Left ventricle myocardium inferior (tissue), 1 donor: Measurements from ENCODE around the gene RGS19. TPM values are rescaled to one million over a fixed set of nuclear protein-coding genes. Genes with fewer than 3 reads are reported as not detected.

Source experiments
- DNase-seq: peaks from one replicate; pipeline ENCODE4 v3.0.0-alpha.2; 2020
- H3K27ac ChIP-seq: fragments of 200-600 bp; replicated peaks from 2 replicates; pipeline ENCODE4 v1.8.0; 2021
- H3K27me3 ChIP-seq: fragments of 200-600 bp; 2 replicates; pipeline ENCODE4 v1.8.0; 2021; ENCODE audit warnings: low read depth
- H3K36me3 ChIP-seq: fragments of 200-600 bp; 2 replicates; pipeline ENCODE4 v1.8.0; 2021
- H3K4me1 ChIP-seq: fragments of 200-600 bp; 2 replicates; pipeline ENCODE4 v1.8.0; 2021
- H3K4me3 ChIP-seq: fragments of 200-600 bp; 2 replicates; pipeline ENCODE4 v1.8.0; 2021; ENCODE audit warnings: mild to moderate bottlenecking, moderate library complexity
- H3K9me3 ChIP-seq: fragments of 200-600 bp; replicated peaks from 2 replicates; pipeline ENCODE4 v1.8.0; 2021
- intact Hi-C: fragments of 100-400 bp; cut with micrococcal nuclease; formaldehyde crosslinking; loops from one replicate; pipeline ENCODE4 v1.11.0; 2022
- total RNA-seq: library from RNA; stranded (reverse); fragmentation: NEBNext Ultra II Directional; extraction: Animal tissue kit (Norgen Biotek cat#: 25700); gene quantifications from one replicate; pipeline ENCODE4 v1.2.1, GENCODE V29; 2021
- TF ChIP-seq, protein P1 (sequence below): fragments of 200-600 bp; IDR thresholded peaks from 2 replicates; pipeline ENCODE4 v1.8.0; 2021; ENCODE audit warnings: antibody characterized with exemption, mild to moderate bottlenecking, borderline replicate concordance
- donor health status: DM: no; HTN: yes; CAD: no; lungs with severe emphysema.

Gene RGS19
- total RNA-seq, 1 donor from 2014 or later = 6.1 TPM

DNA sequence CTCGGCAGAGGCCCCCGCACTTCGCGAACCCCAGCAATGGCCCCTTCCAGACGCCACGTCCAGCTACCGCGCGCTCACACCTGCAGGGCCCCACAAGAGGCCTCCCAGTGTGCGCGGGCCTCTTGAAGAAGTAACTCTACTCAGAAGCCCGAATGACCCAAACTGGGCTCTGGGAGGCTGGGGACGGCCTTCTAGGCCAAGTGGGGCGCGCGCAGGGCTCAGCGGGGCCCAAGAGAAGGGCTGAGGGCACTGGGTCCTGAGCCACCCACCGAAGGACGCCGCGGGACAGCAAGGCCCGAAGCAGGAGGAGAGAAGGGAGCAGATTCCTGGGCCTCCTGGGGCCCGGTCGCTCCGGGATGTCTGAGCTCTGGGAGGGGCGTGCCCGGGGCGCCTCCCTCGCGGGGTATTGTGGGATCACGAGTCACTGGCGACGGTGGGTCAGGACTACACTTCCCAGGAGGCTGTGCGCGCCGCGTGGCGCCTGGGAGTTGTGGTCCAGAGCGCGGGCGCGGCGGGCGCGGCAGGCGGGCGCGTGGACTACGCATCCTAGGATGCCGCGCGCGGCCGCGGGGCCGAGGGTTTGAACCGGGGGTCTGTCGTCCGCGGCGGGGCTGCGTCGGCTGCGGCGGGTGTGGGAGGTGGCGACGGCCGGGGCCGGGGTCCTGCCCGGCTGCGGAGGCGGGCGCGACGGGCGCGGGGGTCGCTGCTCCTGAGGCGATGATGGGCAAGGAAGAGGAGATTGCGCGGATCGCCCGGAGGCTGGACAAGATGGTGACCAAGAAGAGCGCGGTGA lies 16.5 kb downstream of the RGS19 start, which contains the start of gene TCEA2:
Gene TCEA2, plus strand, starts transcription at position 603 of the 793 bp plus-strand sequence. Its CDS starts 115 bp downstream, at position 718.
- Histone ChIP-seq H3K4me3 (peak within 1 kb of the TSS; percentile 98), H3K4me1 (peaks cover 39% of the 10 kb centered on the region), H3K27ac (peak within 1 kb of the TSS; percentile 91), H3K36me3 (no peaks in the 10 kb centered on the region), H3K9me3 (no peaks in the 10 kb centered on the region), H3K27me3 (no peaks in the 10 kb centered on the region)
- intact Hi-C loops = no loop called here
- TF ChIP-seq, protein P1, sequence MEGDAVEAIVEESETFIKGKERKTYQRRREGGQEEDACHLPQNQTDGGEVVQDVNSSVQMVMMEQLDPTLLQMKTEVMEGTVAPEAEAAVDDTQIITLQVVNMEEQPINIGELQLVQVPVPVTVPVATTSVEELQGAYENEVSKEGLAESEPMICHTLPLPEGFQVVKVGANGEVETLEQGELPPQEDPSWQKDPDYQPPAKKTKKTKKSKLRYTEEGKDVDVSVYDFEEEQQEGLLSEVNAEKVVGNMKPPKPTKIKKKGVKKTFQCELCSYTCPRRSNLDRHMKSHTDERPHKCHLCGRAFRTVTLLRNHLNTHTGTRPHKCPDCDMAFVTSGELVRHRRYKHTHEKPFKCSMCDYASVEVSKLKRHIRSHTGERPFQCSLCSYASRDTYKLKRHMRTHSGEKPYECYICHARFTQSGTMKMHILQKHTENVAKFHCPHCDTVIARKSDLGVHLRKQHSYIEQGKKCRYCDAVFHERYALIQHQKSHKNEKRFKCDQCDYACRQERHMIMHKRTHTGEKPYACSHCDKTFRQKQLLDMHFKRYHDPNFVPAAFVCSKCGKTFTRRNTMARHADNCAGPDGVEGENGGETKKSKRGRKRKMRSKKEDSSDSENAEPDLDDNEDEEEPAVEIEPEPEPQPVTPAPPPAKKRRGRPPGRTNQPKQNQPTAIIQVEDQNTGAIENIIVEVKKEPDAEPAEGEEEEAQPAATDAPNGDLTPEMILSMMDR = no peak
- peak; percentile 98 for DNase-seq

DNA sequence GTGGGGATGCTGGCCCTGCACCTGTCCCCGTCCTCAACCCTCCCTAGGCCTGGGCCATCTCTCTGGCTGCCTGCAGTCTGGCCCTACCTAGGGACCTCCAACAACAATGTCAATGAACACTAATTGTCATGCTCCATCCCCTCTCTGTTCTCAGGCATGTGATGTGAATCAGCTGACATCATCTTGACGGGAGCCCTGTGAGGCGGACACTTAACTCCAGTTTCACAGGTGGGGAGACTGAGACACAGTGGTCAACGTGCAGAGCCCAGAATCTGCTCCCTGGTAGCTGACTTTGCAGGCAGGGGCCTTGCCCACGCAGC lies 17.1 kb downstream of the RGS19 start:
- no peak for DNase-seq
- Histone ChIP-seq H3K4me1 (peaks cover 45% of the 10 kb centered on the region), H3K4me3 (peak overlapping the region; percentile 98), H3K36me3 (no peaks in the 10 kb centered on the region), H3K27ac (peak overlapping the region; percentile 91), H3K27me3 (peaks cover 4% of the 10 kb centered on the region), H3K9me3 (no peaks in the 10 kb centered on the region)
- intact Hi-C loops = no loop called here
- TF ChIP-seq, protein P1 = no peak

DNA sequence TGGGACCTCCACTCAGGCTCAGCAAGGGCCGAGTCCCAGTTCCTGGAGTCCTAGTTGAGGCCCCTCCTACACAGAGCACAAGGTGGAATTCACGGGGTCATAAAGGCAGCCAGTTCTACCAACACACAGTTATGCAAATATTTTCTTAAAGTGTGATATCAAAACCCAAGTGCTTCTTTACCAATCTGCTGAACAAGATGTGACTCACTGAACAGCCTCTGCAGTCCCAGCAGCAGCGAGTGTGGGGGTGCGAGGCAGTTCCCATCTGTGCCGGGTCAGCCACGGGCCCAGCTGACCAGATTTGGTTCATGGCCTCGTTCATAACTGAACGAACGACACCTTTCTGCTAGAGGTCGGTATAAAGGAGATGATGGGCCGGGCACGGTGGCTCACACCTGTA lies 20.8 kb downstream of the RGS19 start:
- Histone ChIP-seq H3K4me1 (peaks cover 53% of the 10 kb centered on the region), H3K9me3 (no peaks in the 10 kb centered on the region), H3K27me3 (peaks cover 41% of the 10 kb centered on the region), H3K36me3 (no peaks in the 10 kb centered on the region), H3K27ac (no peak overlapping the region), H3K4me3 (no peak overlapping the region)
- TF ChIP-seq, protein P1 = no peak
- intact Hi-C loops = no loop called here
- DNase-seq = no peak

- Histone ChIP-seq H3K9me3 (no peaks in the 10 kb centered on the region), H3K36me3 (no peaks in the 10 kb centered on the region), H3K4me3 (peak overlapping the region; percentile 56), H3K27me3 (peaks cover 45% of the 10 kb centered on the region), H3K4me1 (peaks cover 55% of the 10 kb centered on the region), H3K27ac (peak overlapping the region; percentile 94)
- DNase-seq = peak; percentile 75
- intact Hi-C loops = no loop called here
- TF ChIP-seq, protein P1 = peak; percentile 89
Measured at GRCh38 chr20:64057628-64058498, 21.5 kb downstream of the RGS19 start.

GRCh38 chr20:64056889-64057627 lies 22.3 kb downstream of the RGS19 start:
- Histone ChIP-seq H3K9me3 (no peaks in the 10 kb centered on the region), H3K4me1 (peaks cover 55% of the 10 kb centered on the region), H3K36me3 (no peaks in the 10 kb centered on the region), H3K27ac (peak overlapping the region; percentile 94), H3K4me3 (peak overlapping the region; percentile 56), H3K27me3 (peaks cover 53% of the 10 kb centered on the region)
- no peak for DNase-seq
- intact Hi-C loops = no loop called here
- TF ChIP-seq, protein P1 = no peak
